Renal cortical epithelial cell (primary cell): ENCODE measurements around the gene PRR14. TPM values are rescaled to one million over a fixed set of nuclear protein-coding genes. Genes with fewer than 3 reads are reported as not detected.
A peak's percentile ranks its signal among the peaks of the same experiment; 100 is the strongest.

Source experiments
- DNase-seq: peaks from one replicate; pipeline ENCODE4 v3.0.0-alpha.2; 2011; ENCODE audit warnings: low read depth
- total RNA-seq: library from RNA; depleted of rRNA; stranded (reverse); fragments of >200 nt; gene quantifications from 2 replicates; pipeline ENCODE4 v1.2.3, GENCODE V29; 2014

Gene PRR14
- 6.3 and 10.0 TPM in 2 replicates for total RNA-seq

DNA sequence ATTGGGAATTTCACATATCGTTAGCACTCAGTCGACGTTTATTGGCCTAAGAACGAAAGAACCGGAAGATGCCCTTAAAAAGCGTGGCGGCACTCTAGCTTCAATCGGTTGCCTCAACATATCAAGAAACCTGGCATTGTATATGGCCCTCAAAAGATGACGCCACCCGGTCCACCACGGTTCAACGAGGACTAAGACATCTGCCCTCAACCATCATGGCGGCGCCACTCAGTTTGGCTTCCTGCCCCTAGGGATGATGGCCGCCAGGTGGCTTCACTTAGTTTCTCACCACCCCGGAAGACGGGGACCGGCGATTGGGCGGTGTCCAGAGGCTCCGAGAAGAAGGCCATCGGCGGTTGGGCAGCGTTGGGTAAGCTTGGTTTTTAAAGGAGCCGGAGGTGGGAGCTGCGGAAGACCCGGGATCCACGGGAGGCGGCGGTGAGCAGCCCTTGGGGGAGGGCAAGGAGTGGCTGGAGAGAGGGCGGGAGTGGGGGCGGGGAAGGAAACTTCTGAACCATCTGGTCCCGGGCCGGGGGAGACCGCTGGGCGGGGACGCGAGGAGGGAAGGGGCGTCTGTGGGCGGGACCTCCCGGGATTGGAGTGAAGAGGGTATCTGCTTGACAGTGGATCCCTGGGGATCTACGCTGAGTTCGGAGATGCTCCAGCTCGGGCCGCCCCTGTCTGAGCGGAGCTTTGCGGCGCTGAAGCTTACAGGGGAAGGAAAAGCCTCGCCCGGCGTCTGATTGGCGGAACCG is at the start of gene PRR14:
Gene PRR14, plus strand, starts transcription at position 592 of the 755 bp plus-strand sequence. CDS start 686 bp downstream, outside the sequence.
- peak; percentile 97 for DNase-seq

DNA sequence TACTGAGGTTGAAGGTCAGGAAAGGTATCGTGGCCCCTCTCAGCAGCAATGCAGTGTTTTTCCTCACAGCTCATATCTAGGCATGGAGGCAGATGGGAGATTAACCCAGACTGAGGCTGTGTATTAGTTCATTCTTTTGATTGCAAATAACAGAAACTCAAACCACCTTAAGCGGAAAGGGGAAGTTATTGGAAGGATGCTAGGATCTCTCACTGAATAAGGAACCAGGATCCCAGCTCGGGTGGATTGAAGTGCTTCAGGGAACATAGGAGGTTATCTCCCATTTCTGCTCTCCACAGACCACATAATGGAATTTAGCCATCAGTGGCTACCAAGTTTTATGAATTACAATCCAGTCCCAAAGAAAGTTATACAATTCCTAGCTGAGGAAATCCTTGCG is 48.8 kb upstream of the PRR14 start:
- no peak for DNase-seq

DNA sequence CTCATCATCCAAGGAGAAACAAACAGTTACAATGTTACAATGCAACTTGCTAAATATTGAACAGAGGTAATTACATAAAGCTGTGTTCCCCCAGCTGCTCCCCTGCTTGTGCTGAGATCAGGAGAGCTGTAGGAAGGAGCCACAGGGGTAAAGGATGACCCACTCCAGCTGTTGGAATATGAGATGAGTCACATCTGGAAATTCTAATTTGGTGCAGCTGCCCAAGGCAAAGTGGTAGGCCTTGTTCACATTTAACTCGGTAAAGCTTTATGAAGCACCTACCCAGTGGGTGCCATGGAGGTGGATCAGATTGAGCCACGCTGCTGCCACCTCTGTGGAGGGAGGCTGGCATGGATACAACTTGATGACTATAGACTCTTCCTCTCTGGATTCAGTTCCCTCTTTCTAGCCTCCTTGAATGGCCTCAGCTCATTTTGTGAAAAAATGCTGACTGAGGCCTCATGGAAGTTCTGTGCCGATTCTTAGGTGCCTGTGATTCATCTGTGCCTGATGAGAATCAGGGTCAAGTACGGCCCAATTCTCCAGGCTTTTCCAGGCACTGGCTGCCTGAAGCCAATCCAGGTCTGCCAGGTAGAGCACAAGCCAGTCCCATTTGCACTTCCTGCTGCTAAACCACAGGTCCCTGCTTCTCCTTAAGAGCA is 48.0 kb upstream of the PRR14 start:
- peak; percentile 29 for DNase-seq

DNA sequence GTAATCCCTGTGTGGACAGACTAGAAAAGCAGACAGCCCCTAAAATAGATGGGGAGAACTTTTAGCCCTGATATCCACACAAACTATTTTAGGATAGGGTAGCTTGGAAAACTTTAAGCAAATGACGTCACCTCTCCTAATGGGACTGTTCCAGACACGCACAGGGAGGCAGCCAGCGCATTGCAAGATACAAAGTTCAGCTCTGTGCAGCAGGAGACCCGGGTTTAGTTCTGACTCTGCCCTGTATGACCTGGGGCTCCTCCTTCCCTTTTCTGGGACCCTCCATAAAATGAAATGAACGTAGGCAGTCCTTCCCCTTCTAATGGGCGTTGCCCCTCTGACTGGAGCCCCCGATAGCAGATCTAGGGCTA is 46.8 kb upstream of the PRR14 start:
- DNase-seq = no peak

DNA sequence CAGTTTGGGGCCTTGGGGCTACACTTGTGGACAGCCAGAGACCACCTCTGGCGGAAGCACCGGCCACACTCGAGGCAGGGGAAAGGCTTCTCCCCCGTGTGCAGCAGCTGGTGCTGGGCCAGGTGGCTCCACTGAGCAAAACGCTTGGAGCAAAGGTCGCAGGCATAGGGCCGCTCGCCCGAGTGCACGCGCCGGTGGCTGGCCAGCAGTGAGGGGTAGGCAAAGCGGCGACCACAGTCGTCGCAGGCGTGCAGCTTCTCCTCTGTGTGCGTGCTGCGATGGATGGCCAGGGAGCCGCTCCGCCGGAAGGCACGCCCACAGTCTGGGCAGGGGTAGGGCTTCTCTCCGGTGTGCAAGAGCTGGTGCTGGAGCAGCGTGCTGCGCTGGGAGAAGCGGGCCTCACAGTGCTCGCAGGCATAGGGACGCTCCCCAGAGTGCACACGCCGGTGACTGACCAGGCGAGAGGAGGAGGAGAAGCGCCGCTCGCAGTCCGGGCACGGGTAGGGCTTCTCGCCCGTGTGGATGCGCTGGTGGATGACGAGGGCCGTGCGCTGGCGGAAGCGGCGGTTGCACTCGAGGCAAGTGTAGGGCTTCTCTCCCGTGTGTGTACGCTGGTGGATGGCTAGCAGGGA is 46.3 kb upstream of the PRR14 start:
- no peak for DNase-seq

DNA sequence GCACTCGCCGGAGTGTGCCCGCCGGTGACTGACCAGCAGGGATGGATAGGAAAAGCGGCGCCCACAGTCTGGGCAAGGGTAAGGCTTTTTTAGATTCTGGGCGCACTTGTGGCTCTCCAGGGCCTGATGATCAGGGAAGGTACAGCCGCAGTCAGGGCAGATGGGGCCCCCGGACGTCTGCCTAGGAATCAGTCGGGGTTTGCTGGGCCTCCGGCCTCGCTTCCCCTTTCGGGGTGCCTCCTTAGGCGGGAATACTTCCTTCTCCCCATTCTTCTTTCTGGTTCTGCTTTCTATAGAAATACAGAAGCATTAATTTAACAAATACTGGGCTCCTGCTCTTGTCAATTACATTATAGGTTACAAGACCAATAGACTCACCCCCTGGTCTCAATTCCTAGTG is 45.6 kb upstream of the PRR14 start:
- no peak for DNase-seq

DNA sequence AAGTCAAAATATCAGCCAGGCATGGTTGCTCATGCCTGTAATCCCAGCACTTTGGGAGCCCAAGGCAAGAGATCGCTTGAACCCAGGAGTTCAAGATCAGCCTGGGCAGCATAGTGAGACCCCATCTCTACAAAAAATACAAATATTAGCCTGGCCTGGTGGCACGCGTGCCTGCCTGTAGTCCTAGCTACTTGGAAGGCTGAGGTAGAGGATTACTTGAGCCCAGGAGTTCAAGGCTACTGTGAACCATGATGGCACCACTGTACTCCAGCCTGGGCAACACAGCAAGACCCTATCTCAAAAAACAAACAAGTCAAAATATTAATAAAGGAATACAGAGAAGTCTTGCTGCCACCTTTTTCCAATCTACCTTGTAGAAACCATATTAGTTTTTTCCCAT is 44.8 kb upstream of the PRR14 start:
- DNase-seq = no peak

DNA sequence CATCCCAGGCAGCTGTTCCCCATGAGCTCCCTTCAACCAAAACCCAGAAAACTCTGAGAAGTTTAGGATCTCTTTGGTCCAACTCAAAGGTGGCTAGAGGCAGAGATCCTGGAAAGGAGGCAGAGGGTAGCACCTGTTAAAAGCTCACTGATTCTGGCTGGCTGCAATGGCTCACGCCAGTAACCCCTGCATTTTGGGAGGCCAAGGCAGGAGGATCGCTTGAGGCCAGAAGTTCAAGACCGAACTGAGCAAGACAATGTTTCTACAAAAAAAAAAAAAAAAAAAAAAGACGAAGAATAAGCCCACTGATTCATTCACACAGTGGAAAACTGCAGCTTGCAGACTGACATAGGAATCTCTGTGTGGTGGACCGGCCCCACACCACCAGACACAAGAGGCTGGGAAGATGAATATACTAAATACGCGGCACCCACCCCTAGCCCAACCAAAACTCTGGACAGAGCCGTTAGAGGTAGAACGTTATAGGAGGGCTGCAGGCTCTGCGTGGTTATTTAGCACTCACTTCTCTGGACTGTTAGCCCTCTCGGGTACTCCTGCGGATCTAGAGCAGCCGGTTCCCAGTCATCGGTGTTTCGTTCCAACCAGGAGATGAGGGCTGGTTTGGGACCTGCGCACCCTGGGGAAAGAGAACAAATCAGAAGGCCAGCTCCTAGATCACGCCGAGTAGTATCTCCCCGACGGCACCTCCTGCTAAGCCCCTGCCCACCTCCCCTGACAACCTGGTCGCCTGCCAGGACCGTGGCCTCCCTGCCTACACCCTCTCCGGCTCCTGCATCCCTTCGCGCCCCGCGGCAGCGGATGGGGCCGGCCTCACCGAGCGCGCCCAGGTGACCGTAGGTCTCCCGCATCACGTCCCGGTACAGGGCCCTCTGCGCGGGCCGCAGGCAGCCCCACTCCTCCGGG is 41.5 kb upstream of the PRR14 start:
- no peak for DNase-seq

DNA sequence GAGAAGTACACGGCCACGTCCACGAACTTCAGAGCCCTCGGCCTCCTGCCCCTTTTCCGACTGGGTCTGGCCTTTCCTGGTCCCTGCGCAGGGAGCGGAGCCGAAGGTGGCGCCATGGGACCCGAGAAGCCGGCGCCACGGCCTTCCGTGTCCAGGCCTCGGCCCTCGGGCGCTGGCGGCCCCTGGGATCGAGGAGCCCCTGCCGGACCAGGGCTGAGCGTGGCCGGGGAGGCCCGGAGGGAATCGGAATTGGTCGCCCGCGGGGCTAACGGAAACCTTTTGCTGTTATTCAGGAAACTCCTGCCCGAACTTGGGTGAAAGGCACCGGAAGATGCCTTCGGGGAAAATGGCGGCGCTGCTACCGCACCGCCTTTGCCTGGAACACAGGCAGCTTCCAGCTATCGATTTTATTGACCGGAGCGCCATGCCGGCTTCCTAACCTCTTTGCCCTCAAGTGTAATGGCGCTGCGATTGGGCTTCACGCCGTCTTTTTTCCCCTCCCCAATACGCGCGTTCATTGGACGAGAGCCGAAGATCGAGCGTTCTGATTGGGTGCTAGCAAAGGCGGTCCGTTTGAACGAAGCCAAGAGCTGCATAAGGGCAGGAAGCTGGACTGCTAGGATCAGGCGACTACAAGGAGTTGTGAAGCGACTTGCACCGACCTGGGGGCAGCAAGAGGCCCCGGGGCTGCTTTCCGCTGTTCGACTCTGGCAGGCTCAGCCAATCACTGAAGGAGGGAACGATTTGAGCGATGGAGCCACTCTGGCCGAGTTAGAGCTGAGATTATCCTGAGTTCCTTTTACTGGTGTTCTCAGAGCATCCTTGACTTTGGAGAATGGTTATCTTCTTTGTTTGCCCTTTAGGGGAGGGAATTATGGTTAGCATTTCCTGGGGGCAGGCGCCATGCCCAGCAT is 40.6 kb upstream of the PRR14 start, which contains the start of gene ZNF689:
Gene ZNF689, minus strand, starts transcription at position 464 of the 914 bp plus-strand sequence. Its CDS starts 348 bp downstream, at position 116.
- peak; percentile 92 for DNase-seq

DNA sequence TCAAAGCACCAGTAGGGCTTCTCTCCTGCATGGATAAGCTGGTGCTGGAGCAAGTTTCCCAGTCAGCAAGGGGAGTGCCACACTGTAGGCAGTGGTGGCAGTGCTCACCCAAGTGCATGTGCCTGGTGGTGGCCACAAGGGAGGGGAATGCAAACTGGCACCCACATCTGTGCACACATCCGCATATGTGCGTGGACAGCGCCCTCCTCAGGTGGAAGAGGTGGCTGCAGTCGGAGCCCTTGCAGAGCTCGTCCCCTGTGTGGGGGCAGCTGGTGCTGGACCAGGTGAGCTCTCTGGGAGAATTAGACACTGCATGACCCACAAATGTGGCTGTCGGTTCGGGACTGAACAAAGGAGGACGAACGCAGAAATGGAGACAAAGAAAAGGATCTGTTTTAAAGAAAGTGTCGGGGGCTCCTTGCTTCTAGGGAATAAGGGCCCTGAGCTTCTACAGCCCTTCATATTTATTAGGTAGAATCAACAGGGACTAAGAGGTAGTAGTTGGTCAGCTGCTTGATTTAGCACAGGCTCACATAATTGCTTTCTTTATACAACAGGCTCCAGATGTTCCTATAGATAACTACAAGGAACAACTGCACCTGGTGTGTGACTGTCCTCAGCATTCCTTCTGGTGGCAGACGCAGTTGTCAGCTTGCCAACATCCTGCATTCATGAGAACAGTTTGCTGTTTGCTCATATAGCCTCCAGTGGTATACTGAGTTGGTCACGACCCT is 35.2 kb upstream of the PRR14 start:
- DNase-seq = no peak

DNA sequence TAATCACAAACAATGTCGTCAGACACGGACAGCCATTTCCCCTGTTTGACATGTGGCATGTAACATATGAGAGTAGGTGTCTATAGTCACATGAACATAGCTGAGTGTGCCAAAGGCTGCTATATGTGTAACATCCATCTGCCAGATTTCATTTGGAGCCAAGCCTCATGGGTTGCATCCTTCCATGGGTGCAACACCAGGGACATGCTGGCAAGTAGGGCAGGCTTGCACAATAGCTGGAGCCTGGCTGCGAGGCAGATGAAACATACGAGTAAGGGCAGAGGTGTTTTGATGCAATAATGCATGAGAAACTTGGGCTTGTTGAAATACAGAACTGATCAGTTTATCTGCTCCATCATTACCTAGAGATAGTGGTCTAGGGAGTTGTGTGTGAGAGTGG is 31.6 kb upstream of the PRR14 start:
- no peak for DNase-seq

DNA sequence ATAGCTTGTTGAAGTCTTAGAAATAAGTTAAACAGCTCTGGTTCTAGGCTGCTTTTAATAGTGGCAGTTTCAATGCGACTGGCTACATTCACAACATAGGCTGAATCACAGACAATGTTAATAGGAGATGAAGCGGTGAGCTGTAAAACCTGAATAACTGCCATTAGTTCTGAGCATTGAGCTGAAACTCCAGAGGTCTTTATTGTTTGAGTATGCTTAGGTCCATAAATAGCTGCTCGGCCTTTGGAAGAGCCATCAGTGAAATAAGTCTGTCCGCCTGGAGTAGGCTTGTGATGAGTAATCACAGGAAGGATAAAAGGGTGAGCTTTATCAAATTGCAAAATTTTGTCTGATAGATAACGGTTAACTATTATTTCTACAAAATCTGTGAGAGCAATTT is 31.1 kb upstream of the PRR14 start:
- DNase-seq = peak; percentile 89

DNA sequence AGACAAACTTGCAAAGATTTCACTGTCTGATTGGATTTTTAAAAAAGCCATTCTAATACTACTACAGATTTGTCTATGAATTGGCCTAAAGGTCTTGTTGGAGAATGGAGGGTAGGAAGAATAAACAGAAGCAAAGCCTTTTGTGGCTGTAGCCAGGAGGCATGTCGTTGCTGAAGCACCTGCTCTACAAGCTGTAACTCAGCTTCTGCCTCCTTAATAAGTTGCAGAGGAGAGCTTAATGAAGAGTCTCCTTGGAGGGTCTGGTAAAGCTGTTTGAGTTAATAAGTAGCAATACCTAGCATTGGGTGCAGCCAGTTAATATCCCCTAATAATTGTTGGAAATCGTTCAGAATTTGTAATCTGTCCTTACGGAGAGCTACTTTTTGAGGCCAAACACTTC is 30.6 kb upstream of the PRR14 start:
- no peak for DNase-seq

DNA sequence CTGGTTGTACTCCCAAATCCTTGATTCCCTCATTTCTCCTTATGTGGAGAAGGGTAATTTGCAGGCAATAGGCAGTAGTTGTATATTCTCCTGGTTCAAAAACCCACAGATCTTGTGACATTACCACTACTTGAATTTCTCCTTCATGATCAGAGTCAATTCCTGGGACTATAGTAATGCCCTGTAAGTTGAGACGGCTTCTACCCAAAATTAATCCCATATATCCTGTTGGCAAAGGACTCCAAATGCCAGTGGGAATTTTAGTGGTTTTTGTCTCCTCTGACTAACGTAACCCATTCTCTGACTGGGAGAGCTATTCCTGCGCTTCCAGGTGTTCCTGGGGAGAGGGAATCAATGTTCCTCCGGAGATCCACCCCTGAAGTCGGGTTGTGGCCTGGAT is 29.0 kb upstream of the PRR14 start:
- DNase-seq = no peak

DNA sequence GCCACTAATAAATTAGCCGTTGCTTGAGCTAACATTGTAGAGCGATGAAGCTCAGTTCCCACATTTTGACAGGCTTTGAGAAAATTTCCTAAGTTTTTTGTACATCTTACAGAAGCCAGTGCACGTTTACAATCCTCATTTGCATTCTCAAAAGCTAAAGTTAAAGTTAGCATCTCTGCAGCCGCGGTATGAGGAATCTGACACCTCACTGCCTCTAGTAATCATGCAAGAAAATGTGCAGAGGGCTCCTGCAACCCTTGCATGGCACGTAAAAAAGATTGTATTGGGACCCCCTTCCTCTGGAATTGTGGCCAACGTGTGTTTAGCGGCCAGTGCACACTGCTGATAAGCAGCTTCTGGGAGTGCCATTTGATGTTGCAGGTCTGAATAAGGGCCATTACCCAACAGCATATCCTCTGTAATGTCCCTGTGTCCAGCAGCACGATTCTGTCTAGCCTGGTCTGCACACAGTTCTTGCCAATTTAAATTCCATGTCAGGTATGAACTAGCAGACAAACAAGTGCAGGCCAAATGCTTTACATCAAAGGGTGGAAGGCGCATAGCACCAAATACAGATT is 28.2 kb upstream of the PRR14 start:
- no peak for DNase-seq

DNA sequence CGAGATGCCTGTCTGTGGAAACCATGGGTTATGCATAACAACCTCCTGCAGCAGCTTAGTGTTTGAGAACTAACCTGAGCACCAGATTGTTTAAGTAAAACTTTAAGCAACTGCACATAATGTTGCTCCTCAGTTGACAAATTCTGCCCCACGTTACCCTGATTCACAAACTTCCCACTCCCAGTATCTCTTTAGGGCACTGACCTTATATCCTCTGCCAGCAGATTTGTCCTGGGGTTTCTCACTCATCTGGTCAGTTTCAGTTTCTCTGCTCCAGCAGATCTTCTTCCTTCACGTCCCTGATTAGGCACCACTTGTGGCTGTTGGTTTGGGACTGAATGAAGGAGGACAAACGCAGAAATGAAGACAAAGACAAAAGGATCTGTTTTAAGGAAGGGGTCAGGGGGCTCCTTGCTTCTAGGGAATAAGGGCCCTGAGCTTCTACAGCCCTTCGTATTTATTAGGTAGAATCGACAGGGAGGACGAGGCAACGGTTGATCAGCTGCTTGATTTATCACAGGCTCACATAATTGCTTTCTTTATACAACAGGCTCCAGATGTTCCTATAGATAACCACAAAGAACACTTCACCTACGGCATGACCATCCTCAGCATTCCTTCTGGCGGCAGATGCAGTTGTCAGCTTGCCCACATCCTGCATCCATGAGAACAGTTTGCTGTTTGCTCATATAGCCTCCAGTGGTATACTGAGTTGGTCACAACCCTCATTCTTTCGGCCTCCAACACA is 27.1 kb upstream of the PRR14 start:
- no peak for DNase-seq

DNA sequence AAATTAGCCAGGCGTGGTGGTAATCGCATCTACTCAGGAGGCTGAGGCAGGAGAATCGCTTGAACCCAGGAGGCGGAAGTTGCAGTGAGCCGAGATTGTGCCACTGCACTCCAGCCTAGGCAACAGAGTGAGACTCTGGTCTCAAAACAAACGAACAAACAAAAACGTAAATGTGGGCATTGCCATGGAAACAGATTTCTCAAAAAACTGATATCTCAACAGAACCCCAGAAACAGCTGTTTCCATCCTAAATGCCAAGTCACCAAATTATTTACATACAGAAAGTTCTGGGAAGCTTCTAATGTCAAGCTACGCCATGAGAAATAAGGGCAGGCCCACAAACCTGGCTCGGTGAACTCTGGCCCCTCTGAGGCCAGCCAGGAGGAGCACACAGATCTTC is 24.5 kb upstream of the PRR14 start:
- no peak for DNase-seq

DNA sequence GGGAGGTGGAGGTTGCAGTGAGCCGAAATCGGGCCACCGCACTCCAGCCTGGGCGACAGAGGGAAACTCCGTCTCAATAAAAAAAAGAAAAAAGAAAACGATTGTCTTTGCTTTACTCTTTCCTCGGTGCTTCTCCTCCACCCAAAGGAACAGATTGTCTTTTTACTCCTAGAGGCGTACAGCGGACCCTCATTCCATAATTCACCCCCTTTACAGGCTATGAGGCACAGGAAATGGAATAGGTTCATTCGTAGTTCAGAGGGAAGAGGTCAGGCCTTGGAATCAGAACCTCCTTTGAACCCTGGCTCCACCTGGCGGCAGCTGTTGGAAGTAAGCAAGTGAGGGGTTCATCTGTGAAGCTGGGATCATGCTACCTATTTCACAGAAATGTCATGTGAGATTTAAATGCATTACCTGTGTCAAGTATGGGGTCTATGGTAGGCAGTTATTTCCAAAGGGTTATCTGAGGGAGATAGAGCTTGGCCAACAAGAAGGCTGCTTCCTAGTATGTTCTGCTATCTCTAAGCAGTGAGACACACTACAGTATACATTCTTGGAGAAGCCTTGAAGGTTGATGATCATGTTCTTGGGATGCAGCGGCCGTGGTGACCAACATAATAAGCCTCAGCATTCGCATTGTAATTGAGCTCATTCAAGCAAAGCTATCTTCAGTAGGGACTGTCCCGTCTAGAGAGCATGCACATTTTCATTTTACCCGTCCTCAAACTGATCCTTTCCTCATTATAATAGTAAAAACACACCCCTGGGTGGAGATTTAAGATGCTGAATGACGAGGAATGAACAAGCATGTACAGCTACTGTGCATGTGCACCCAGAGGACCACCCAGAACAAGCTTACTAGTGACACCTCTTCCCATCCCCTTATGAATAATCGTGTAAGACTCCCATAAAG is 21.9 kb upstream of the PRR14 start:
- peak; percentile 70 for DNase-seq
